OCI-M1 (cell line): ENCODE measurements around the gene BRME1.
"Not testable (repeated sequence)": the region's sequence is repeated elsewhere in the genome, so short reads cannot be mapped to it uniquely, and the experiment has no call there.

Experiments
- DNase-seq: peaks from one replicate; lab custom pipeline; 2025; lab: John Stamatoyannopoulos, UW

Gene BRME1

DNA sequence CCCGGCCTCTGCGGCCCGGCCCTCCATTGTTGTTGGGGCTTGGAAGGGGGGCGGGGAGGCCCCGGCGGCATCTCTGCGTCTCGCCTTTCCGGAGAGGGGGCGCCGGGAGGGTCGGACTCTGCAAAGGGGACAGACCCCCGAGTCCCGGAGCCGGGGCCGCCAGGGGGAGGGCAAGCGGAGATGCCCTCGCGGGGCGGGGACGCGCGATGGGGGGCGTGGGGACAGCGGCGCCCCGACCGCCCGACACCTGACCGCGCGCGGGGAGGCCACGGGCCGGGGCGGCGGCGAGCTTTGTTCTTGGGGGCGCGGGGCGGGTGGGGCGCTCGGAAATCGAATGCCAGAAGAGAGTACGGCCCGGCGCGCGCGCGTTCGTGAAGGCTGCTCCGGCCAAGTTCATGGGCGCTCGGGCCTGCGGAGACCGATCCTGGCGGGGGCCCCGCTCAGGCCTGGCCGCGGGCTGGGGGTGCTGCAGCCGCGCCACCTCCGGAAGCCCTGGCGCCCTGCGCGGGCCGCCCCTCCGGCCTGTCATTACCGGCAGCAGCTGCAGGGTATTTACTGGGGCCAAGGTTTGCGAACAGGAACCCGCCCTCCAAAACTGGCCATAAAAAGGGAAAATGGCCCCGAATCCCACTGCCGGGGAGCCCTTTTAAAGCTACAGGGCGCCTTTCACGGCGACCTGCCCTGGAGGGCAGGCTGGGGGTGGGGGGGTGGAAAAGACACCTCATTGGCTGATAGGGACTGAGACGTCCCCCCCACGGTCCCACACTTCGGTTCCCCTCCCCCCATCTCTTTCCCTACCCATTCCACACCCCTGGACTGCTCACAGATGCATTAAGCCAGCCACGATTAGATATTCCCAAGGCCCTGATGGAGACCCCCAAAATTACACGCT lies 40.1 kb downstream of the BRME1 start:
- DNase-seq: no peak

DNA sequence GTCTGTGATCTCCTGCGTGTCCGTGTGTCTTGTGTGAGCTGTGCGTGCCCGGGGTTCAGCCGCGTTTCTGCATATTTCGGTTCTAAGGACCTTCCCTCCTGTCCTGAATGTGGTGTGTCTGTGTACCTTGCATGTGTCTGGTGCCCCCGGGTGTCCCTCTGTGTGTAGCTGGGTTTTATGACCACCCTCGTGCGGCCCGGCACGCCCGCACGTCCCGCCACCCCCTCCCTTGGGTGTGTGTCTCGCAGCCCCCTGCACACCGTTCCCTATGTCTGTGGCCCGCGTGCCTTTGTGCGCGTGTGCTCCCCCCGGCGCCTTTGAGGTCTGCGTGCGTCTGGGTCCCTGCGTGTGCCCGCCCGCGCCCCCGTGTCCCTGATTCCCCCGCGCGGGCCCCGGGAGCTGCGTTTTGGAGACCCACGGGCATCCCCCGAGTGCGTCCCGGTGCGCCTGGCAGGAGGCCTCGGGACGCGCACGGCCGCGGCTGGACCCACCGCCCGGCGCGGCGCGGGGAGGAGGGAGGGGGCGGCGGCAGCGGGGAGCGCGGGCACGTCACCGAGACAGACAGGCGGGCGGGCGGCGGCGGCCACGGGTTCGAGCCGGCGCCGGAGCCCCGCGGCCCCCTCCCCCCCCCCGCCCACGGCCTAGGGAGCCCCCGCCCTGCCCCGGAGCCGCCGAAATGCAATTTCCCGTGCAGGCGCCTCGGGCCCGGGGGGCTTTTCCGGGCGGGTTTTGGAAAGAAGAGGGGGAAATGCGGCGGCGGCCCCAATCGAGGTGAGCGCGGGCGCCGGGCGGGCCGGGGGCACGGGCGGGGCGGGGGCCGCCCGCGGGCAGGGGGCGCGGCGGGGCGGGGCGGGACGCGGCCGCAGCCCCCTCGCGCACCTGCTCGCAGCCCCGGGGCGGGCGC lies 41.0 kb downstream of the BRME1 start:
- DNase-seq: no peak

DNA sequence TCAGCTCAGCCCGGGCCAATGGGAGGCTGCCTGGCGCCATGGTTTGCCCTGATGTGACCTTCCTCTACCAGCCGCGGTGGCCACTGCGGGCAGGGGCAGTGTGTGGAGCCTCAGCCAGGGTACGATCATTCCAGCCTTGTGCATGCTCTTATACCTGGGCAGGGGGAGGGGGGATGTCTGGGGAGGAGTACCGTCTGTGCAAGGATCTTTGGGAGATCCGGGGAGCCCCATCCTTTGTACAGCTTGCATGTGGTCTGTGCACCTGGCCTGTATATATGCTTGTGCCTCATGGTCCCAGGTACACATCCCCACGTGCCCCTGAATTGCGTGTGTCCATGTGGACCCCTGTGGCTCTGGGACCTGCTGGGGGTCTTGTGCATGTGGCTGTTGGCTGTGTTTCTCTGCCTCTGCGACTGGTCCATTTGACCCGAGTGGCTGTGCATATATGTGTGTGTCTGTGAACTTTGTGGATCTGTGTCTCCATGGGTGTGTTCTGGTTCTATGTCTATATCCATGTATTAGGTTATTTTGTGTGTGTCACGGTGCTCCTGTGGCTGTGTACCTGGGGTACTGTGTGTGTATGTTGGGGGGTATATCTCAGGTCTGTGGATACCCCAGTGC lies 41.8 kb downstream of the BRME1 start:
- peak; percentile 66 for DNase-seq

DNA sequence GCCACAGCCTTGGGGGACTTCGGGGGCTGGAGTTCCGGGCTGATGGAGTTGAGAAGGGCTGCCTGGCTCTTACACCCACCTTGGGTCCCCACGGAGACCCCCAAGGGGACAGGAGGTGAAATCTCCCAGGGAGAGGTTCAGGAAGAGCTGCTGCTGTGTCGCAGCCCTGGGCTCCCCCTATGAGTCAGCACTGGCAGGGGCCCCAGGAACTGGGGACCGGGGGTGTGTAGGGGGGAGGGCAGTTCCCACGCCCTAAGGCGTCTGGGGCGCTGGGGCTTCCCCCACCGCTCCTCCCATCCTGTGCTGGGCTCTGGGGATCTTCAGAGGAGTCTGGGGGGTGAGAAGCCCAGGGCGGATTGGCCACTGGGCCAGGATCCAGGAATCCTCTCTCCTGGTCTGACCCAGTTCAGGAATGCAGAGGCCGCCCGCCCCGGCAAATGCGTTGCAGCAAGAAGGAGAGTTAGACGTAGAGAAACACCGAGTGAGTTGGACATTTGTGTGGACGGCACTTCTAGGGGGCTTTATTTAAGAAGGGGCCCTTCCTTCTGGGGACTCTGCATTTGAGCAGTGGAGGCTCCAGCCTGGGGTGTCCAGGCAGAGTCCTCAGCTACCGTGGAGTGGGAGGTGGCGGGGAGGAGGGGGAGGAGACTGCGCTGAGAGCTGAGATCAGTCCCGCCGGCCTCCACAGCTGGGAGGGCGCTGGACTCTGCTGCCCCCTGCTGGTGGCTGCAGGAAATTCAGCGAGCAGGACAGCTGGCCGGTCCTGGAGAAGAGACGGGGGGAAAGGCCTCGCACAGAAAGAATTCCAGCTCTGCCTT lies 44.0 kb downstream of the BRME1 start:
- DNase-seq: peak; percentile 100

DNA sequence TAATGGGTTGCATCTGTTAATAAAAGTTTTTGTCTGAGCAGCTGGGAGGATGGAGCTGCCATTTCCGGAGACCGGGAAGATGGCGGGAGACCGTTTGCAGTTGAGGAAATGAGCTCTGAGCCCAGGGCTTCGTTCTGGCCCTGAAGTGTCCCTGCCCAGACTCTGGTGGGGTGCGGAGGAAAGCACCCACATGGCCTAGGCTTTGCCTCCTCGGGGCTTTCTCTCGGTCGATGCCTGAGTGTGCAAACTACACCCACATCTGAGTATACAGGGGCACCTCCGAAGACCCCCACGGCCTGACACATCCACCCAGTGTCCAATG lies 44.6 kb downstream of the BRME1 start:
- DNase-seq: no peak

DNA sequence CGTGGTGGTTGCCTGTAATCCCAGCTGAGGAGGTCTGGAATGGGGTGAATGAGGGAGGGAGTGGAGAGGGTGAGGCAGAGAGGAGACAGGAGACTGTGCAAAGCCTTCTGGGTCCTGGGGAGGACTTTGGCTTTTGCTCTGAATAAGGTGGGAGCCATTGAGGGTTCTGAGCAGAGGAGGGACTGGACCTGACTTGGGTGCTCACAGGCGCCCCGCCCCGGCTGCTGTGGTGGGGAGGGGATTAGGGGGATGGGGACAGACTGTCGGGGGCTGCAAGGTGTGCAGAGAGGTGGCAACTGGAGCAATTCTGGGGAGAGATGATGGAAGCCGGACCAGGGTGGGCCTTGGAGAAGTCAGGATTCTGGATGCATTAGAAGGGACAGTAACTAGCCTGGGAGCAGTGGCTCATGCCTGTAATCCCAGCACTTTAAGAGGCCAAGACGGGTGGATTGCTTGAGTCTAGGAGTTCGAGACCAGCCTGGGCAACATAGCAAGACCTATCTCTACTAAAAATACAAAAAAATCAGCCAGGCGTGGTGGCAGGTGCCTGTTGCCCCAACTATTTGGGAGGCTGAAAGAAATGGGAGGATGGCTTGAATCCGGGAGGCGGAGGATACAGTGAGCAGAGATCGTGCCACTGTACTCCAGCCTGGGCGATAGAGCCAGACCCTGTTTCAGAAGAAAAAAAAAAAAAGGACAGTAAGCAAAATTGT lies 45.1 kb downstream of the BRME1 start:
- no peak for DNase-seq

DNA sequence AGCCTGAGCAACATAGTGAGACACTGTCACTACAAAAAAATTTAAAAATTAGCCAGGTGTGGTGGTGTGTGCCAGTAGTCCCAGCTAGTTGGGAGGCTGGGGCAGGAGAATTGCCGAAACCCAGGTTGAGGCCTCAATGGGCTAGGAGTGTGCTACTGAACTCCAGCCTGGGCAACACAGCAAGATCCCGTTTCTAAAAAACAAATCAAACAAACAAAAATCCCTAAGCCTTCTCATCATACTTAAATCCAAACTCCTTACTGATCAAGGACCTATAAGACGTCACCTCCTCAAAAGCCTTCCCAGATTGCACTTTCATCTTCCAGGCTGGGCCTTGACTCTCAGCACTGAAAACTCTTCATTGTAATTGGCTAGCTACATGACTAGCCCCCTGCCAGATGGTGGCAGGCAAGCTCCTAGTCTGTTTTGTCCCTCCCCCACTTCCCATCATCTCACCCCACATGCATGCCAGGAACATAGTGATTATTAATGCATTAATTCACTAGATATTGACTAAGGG lies 46.5 kb downstream of the BRME1 start:
- DNase-seq: peak; percentile 85

DNA sequence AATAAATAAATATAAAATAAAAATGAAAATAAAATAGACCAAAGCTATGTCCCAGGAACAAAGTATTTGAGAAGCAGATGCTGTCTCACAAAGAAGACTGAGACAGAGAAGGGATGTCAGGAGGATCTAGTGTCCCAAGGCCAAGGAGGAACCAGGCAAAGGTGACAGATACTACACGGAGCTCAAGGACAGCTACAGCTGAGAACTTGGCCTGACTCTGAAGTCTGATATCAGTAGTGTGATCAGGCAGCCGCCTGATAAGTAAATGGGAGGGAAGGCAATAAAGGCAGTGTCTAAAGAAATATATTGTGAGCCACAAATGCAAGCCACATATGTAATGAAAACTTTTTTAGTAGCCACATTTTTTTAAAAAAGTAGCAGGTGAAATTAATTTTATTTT lies 49.4 kb downstream of the BRME1 start:
- DNase-seq: peak; percentile 87

DNA sequence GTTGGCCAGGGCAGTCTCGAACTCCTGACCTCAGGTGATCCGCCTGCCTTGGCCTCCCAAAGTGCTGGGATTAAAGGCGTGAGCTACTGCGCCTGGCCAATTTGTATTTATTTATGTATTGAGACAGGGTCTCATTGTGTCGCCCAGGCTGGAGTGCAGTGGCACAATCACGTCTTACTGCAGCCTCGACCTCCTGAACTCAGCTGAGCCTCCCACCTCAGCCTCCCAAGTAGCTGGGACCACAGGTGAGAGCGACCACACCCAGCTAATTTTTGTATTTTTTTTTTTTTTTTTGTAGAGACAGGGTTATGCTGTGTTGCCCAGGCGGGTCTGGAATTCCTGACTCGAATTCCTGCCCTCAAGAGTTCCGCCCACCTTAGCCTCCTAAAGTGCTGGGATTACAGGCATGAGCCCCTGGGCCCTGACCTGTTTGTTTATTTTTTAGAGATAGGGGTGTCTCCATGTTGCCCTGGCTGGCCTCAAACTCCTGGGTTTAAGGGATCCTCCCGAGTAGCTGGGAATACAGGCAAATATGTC lies 53.7 kb downstream of the BRME1 start:
- DNase-seq: not testable (repeated sequence)

DNA sequence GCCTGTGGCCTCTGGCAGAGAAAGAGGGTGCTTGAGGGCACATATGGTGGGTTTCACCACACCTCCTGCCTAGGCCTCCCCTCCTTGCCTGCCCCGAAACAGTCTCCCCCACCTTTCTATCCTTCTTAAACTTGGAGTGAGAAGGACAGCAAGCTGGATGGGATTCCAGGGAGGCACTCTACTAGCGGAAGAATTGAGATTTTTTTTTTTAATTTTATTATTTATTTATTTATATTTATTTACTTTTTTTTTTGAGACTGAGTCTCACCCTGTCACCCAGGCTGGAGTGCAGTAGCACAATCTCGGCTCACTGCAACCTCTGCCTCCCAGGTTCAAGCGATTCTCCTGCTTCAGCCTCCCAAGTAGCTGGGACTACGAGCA lies 54.2 kb downstream of the BRME1 start:
- not testable (repeated sequence) for DNase-seq

DNA sequence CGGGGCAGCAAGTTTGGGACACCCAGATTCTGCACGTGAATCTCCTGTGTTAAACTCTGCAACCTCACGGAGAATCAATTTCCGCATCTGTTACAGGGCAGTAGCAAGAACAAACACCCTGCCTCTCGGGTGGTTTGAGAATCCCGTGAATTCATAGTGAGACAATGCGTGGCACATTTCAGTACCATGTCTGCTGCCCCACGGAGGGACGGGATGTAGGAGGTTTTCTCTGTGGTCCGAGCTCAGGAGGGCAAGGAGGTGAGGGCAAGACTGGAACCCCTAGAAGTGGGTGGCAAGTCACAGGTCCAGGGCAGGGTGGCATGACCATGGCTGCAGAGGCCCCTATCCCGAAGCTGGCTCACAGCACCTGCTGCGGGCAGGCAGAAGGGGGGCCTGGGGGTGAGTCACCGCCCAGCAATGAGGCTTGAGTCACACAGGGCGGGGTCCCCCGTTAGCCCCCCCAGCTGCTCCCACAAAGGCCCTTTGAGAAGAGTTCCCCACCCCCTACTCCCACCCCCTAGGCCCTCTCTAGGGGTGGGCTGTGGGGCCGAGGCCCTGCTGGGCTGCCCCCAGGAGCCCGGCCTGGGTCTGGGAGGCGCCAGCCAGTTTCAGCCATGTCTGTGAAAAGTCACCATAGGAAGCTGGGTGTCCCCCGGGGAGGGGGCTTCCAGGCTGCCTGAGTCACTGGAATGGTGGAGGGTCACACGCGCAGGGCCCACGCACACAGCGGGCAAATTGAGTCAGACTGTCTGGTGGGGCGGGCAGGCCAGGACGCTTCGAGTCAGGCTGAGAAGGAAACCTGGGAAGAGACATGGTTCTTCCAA lies 54.8 kb downstream of the BRME1 start:
- DNase-seq: peak; percentile 80

DNA sequence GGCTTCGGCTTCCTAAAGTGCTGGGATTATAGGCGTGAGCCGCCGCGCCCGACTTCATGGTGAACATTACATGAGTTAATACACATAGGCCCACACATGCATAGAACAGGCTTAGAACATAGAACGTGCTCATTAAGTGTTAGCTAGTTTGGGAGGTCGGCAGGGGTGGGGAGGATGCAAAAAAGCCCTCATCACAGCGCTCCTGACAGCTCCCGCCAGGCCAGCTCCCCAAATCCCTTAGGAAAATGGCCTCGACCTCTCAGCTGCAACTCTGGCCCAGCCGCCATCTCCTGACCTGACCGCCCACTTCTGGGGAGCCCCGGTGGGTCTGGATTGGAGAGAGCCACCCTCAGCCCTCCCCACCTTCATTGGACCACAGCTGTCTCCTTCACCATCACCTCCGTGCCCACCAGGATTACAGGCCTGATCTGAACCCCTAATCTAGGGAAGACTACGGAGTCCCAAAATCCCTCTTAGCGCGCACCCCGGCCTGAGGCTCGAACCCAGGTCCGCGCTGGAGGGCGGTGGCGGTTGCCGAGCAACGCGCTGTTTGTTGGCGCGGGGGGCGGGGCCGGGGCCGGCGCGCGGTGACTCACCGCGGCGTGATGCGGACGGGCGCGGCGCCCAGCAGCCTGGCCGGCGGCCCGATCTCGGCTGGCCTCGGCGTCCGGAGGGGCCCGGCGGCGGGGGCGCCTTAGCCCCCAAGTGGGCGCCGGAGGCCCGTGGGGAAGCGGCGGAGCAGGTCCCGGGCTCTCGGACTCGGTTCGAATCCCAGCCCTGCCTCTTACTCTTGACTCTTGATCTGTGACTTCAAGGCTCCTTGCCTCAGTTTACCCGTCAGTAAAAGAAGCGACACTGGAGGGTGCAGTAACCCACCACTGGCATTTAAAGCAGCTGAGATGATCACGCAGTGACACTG lies 55.7 kb downstream of the BRME1 start:
- DNase-seq: peak; percentile 99

DNA sequence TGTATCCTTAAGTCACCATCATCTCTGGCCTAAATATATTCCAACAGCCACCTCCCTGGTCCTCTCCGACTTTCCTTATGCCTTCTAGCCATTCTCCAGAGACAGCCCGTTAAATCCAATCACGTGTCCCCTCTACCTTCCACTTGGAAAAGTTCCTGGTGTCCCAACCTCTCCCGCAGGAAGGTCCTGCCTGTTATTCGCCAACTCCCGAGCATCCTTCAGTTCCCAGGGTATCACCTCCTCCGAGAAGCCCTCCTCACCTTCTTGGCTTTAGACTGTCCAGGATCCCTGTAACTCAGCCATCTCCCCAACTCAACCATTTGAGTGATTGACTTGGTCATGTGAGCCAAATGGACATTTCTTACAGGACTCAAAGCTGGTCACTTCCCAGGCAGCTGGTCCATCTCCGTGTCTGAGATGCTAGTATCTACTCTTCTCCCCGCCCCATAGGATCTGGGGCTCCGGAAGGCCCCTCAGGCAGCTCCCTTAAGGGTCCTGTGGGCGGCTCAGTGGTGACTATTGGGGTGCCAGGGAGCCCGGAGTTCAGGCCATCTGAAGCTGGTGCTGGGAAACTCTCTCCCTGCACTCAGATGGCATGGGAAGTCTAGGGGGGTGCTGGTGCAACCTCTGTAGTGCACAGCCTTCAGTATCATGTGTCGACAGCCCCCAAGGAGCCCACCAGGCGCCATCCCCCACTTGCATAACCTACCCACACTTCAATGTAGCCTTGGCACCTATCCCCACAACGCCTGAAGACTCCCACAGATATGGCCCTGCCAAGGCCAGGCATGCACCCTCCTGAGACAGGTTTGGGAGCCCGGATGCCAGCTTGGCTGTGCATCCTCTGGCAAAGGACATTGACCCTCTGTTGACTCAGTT lies 56.9 kb downstream of the BRME1 start:
- peak; percentile 75 for DNase-seq

DNA sequence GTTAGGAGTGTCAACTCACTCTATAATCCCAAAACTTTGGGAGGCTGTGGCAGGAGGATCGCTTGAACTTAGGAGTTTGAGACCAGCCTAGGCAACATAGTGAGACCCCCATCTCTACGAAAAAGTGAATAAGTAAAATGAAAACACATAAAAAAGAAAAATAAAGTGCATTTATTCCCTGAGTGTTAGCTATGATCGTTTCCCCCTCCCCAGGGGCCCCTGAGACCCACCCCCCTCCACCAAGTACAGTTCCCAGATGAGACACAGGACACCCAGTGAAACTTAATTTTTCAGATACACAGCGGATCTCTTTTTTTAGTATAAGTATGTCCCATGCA lies 57.6 kb downstream of the BRME1 start:
- DNase-seq: no peak

DNA sequence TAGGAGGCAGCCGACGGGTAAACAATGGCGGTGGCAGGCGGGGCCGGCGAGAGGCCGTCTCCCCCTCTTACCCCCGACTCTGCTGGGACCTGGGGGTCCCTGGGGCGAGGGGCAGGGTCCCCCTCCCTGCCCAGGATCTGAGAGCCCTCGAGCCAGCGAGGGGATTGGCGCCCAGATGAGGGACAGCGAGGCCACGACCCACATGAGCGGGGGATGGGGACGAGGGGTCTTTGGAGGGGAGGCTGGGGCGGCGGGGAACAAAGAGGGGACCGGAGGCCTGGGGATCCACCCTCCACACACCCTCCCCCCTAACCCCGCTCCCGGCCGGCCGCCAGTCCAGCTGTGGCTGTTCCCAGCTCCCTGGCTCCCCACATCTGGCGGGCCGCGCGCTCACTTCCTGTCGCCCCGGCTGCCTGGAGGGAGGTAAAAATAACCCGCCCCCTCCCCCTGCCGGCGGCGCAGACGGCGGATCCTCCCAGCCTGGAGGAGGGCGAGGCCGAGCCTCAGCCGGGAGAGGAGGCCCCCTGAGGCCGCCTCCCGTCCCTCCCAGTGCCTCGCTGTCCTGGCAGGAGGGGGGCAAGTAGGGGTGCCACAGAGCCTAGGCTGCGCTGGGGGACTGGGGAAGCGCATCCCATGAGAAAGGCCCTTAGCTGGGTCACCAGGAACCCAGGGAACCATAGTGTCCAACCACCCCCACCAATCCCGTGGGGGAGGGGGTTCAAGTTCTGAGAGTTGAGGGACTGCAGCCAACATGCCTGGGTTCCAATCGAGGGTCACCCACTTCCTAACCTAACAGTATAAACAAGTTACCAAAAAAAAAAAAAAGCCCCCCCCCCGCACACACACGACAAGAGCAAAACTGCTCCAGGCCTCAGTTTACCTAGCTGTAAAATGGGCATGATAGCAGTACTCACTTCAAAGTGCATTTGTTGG lies 58.2 kb downstream of the BRME1 start:
- peak; percentile 100 for DNase-seq

DNA sequence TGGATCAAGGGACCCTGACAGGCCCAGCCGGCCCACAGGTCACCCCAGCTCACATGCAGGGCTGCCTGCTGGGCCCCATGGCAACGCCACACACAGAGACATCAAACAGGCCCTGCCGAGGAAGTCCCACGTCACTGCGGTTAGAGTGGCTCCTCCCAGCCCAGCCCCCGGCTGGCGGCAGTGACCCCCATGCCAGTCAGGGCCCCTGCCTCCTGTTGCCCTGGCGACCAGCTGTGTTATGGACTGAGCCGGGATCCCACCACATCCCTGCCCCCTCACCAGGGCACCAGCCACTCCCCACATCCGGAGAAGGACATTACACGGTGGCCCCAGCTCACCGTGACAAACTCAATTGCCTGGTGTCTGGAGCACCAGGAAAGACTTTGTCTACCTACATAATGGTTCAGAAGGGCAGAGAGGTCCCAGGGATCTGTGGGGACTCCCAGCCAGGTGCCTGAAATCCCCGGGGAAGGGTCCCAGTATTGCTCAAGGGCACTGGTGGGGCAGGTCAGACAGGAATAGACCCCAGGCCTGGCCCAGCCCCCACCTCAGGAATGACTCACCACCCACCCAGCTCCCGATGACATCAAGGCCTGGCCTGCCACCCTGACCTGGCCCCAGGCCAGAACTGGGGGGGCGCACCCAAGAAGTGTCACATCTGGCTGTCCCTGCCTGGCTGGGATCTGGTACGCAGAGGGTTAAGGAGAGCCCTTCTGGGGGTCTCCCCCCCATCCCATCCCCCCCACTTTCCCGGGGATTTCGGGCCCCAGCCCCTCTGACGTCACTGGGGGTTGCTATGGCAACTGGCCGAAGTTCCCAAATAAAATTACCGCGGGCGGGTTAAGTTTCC lies 59.1 kb downstream of the BRME1 start:
- peak; percentile 100 for DNase-seq
